Measurements from ENCODE around the gene EIF3B.

Gene EIF3B

DNA sequence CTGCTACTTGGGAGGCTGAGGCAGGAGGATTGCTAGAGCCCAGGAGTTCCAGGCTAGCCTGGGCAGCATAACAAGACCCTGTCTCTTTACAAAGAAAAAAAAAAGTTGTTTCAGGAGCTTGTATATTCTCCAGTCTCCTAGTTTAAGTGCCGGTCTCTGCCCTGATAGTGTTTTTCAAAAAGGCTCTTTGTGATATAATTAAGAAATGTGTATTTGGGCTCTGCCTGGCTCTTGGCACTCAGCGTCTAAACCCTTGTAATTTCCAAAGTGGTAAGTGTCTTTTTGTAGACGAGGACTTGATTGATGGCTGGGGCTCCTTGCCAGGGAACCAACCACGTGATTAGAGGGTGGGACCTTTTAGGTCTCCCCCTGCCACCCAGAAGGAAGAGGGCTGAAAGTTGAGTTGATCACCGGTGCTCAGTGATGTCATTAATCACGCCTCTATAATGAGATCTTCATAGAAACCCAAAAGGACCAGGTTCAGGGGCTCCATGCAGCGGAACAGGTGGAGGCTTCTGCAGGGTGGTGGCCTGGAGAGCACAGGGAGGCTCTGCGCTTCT, 4.4 kb downstream of the EIF3B start:
- H3K27ac ChIP-seq: no peak overlapping the region
- TF ChIP-seq, protein P1, sequence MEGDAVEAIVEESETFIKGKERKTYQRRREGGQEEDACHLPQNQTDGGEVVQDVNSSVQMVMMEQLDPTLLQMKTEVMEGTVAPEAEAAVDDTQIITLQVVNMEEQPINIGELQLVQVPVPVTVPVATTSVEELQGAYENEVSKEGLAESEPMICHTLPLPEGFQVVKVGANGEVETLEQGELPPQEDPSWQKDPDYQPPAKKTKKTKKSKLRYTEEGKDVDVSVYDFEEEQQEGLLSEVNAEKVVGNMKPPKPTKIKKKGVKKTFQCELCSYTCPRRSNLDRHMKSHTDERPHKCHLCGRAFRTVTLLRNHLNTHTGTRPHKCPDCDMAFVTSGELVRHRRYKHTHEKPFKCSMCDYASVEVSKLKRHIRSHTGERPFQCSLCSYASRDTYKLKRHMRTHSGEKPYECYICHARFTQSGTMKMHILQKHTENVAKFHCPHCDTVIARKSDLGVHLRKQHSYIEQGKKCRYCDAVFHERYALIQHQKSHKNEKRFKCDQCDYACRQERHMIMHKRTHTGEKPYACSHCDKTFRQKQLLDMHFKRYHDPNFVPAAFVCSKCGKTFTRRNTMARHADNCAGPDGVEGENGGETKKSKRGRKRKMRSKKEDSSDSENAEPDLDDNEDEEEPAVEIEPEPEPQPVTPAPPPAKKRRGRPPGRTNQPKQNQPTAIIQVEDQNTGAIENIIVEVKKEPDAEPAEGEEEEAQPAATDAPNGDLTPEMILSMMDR (IDR thresholded peaks at IDR 0.05): no peak
- no peak for TF ChIP-seq ZFX (IDR thresholded peaks at IDR 0.05; ENCODE audit: borderline replicate concordance)

DNA sequence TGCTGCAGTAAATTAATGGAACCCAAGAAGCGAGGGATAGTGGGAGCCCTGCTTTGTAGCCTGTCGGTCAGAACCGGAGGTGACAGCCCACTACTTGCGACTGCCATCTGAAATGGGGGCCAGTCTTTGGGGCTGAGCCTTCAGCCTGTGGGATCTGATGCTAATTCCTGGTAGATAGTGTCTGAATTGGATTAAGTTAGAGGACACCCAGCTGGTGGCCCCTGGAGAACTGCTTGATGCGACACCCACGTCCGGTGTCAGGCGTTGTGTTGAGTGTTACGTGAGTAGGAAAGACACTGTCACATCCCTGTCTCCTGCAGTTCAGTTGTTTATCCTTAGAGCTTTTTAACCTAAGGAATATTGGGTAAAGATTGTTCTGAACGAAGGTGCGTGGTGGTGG, 5.0 kb downstream of the EIF3B start:
- no peak overlapping the region for H3K27ac ChIP-seq
- TF ChIP-seq ZFX (IDR thresholded peaks at IDR 0.05; ENCODE audit: borderline replicate concordance): no peak
- TF ChIP-seq, protein P1 (IDR thresholded peaks at IDR 0.05): no peak

DNA sequence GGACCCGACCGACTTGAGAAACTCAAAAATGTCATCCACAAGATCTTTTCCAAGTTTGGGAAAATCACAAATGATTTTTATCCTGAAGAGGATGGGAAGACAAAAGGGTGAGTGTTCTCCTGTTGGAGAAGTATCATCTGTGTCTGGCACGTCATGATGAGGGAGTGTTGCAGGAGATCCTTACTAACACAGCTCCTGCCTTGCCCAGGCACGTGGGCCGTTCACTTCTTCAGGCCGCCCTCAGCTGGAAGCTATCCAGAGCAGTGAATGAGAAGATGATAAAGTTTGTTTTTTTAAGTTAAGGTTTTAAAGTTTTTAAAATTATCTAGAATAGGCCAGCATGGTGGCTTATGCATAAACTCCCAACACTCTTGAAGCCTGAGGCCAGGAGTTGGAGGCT, 6.2 kb downstream of the EIF3B start:
- no peak for TF ChIP-seq ZFX (IDR thresholded peaks at IDR 0.05; ENCODE audit: borderline replicate concordance)
- TF ChIP-seq, protein P1 (IDR thresholded peaks at IDR 0.05): no peak
- H3K27ac ChIP-seq: no peak overlapping the region

DNA sequence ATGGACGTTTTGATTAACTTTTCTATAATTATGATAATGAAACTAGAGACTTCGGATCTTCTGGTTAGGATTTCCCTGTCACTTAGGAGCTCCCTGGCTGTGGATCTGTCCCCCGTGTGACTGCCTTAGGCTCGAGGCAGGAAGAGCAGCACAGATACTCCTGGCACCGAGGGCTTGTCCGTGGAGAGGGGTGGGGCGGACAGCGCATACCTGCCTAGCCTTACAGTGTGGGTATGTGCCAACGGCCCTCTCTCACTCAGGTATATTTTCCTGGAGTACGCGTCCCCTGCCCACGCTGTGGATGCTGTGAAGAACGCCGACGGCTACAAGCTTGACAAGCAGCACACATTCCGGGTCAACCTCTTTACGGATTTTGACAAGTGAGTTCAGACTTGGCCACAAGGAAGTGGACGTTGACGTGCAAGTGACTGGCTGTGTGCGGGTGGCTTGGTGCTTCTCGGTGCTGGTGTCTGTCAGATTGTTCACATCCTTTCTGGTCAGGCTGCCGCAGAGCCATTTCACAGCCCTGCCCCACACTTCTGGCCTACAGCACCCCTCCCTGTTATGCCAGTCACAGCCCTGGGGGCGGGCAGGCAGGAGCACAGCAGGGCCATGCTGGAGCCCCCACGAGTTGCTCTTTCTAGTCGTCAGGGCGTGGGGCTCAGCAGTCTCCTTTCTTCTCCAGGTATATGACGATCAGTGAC, 7.9 kb downstream of the EIF3B start:
- no peak for TF ChIP-seq ZFX (IDR thresholded peaks at IDR 0.05; ENCODE audit: borderline replicate concordance)
- TF ChIP-seq, protein P1 (IDR thresholded peaks at IDR 0.05): no peak
- H3K27ac ChIP-seq: no peak overlapping the region

DNA sequence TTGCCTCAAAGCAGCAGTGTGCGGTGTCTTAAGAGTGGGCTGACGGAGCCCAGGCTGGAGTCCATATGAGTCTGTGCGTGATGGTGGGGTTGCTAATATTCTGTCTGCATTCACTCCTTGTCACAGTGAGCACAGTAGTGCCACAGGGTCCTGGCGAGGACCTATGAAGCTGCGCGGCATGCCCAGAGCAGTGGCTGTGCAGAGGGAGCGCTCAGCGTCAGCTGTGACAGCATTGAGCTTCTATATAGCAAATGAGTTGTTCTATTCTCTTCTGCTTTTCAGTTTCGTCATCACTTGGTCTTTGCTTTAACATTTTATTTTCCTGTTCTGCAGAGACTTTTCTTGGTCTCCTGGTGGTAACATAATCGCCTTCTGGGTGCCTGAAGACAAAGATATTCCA, 14.5 kb downstream of the EIF3B start:
- TF ChIP-seq, protein P1 (IDR thresholded peaks at IDR 0.05): no peak
- no peak overlapping the region for H3K27ac ChIP-seq

DNA sequence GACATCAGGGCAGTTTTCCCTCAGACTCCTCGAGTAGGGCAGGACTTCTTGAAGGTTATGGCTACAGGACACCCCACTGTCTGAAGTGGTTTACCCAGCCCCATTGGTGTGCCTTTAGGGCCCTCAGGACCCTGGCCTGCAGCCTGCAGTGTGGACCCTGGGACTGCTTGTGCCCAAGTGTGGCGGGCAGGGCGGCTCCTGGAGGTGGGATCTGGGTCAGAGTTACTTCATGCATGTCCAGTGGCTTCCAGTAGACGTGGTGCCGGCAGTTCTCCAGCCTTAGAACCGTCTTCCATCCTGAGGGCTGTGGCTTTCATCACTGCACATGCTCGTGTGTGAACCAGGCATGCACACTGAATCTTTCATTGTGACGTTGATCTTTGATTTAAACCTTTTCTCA, 16.7 kb downstream of the EIF3B start:
- TF ChIP-seq ZFX (IDR thresholded peaks at IDR 0.05; ENCODE audit: borderline replicate concordance): no peak
- TF ChIP-seq, protein P1 (IDR thresholded peaks at IDR 0.05): no peak
- H3K27ac ChIP-seq: no peak overlapping the region

DNA sequence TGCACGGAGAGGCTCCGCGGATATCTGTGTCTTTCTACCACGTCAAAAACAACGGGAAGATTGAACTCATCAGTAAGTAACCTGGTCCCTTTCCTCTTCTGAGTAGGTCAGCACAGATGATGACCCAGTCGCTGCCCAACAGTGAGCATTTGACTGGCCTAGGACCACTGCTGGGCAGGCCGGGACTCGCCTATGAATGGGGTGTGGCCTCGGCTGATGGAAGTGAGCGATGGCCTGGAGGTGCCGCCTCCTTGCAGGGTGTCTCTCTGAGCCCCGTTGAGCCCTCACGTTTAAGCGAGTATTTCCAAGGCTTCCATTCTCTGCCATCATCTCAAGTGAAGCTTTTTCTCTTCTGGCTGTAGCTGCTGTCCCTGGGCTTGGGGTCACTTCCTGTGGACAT, 18.1 kb downstream of the EIF3B start:
- H3K27ac ChIP-seq: no peak overlapping the region
- TF ChIP-seq ZFX (IDR thresholded peaks at IDR 0.05; ENCODE audit: borderline replicate concordance): no peak
- TF ChIP-seq, protein P1 (IDR thresholded peaks at IDR 0.05): no peak

All from 22Rv1 (cell line).